Measurements from ENCODE around the gene PTPRO. TPM values are rescaled to one million over a fixed set of nuclear protein-coding genes. Genes with fewer than 3 reads are reported as not detected.

The PTPRO gene
- total RNA-seq, 4 donors from 2014 or later: 0.19 to 0.94 (median 0.70) TPM

- no peak for TF ChIP-seq CTCF (IDR thresholded peaks at IDR 0.05 in 4 of 5, conservative IDR thresholded peaks at IDR 0.05 in 1 of 5)
- no peak for TF ChIP-seq POLR2A (IDR thresholded peaks at IDR 0.05)
- H3K4me3 ChIP-seq: no peak overlapping the region
- DNase-seq: no peak
- H3K36me3 ChIP-seq: no peaks in the 10 kb centered on the region
- in situ Hi-C loops (cut with MboI; ENCODE audit: low sequenced_read_pairs in 4 of 4): no loop called here
- no peaks in the 10 kb centered on the region for H3K27me3 ChIP-seq
- intact Hi-C loops (cut with DNase I; ENCODE audit: low total_unique reads): no loop called here
- H3K27ac ChIP-seq: no peak overlapping the region
- no peak for ATAC-seq
- H3K9me3 ChIP-seq: no peaks in the 10 kb centered on the region
- H3K4me1 ChIP-seq: no peaks in the 10 kb centered on the region
Observed at GRCh38 chr12:15336768-15337553, 14.7 kb downstream of the PTPRO start.

GRCh38 chr12:15341371-15341770, 19.1 kb downstream of the PTPRO start:
- intact Hi-C loops (cut with DNase I; ENCODE audit: low total_unique reads) (no loop called here), in situ Hi-C loops (cut with MboI; ENCODE audit: low sequenced_read_pairs in 4 of 4) (no loop called here)
- Histone ChIP-seq H3K36me3 (no peaks in the 10 kb centered on the region), H3K27me3 (no peaks in the 10 kb centered on the region), H3K9me3 (no peaks in the 10 kb centered on the region), H3K4me1 (no peaks in the 10 kb centered on the region), H3K4me3 (no peak overlapping the region), H3K27ac (no peak overlapping the region)
- no peak for TF ChIP-seq POLR2A (IDR thresholded peaks at IDR 0.05)
- TF ChIP-seq CTCF (IDR thresholded peaks at IDR 0.05 in 4 of 5, conservative IDR thresholded peaks at IDR 0.05 in 1 of 5): no peak
- ATAC-seq: no peak
- DNase-seq: no peak

- TF ChIP-seq POLR2A (IDR thresholded peaks at IDR 0.05): no peak
- TF ChIP-seq CTCF (IDR thresholded peaks at IDR 0.05 in 4 of 5, conservative IDR thresholded peaks at IDR 0.05 in 1 of 5): no peak
- in situ Hi-C loops (cut with MboI; ENCODE audit: low sequenced_read_pairs in 4 of 4): no loop called here
- no peak for ATAC-seq
Observed at GRCh38 chr12:15344561-15344960, 22.3 kb downstream of the PTPRO start.

GRCh38 chr12:15346488-15346887, 24.2 kb downstream of the PTPRO start:
- intact Hi-C loops (cut with DNase I; ENCODE audit: low total_unique reads): no loop called here
- no peak overlapping the region for H3K27ac ChIP-seq

More at GRCh38 chr12:15344561-15344960, 22.3 kb downstream of the PTPRO start:
- no peak overlapping the region for H3K4me3 ChIP-seq
- no peak overlapping the region for H3K27ac ChIP-seq
- H3K9me3 ChIP-seq: no peaks in the 10 kb centered on the region
- H3K27me3 ChIP-seq: no peaks in the 10 kb centered on the region
- DNase-seq: no peak
- H3K4me1 ChIP-seq: no peaks in the 10 kb centered on the region
- intact Hi-C loops (cut with DNase I; ENCODE audit: low total_unique reads): no loop called here
- no peaks in the 10 kb centered on the region for H3K36me3 ChIP-seq

More at GRCh38 chr12:15346488-15346887, 24.2 kb downstream of the PTPRO start:
- Histone ChIP-seq H3K36me3 (no peaks in the 10 kb centered on the region), H3K27me3 (no peaks in the 10 kb centered on the region), H3K9me3 (no peaks in the 10 kb centered on the region), H3K4me1 (peaks cover 0 to 4% of the 10 kb centered on the region in 2 donors), H3K4me3 (no peak overlapping the region)
- in situ Hi-C loops (cut with MboI; ENCODE audit: low sequenced_read_pairs in 4 of 4): no loop called here
- TF ChIP-seq CTCF (IDR thresholded peaks at IDR 0.05 in 4 of 5, conservative IDR thresholded peaks at IDR 0.05 in 1 of 5) (no peak), POLR2A (IDR thresholded peaks at IDR 0.05) (no peak)
- ATAC-seq: no peak
- no peak for DNase-seq

All from gastrocnemius medialis (tissue), 4 donors.